Measurements from ENCODE around the gene CLRN1.

DNA sequence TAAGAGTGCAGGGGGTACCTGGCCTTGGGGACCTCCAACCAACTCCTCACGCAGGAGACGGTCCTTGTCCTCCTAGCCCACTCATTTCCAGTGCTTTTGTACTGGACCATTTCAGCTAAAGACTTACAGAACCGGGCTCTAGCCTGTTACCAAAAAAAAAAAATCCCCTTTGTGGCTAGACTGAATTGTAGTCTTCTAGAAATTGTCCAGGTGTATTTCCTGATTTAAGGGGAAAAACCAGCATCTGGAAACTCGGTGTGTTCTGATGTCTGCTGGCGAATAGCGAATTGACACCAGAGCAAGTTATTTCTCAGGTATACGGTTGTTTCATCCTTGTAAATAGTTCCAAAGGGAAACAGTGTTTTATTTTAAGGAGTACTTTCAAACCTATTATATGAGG is 46.2 kb downstream of the CLRN1 start:
- TF ChIP-seq, protein P1, sequence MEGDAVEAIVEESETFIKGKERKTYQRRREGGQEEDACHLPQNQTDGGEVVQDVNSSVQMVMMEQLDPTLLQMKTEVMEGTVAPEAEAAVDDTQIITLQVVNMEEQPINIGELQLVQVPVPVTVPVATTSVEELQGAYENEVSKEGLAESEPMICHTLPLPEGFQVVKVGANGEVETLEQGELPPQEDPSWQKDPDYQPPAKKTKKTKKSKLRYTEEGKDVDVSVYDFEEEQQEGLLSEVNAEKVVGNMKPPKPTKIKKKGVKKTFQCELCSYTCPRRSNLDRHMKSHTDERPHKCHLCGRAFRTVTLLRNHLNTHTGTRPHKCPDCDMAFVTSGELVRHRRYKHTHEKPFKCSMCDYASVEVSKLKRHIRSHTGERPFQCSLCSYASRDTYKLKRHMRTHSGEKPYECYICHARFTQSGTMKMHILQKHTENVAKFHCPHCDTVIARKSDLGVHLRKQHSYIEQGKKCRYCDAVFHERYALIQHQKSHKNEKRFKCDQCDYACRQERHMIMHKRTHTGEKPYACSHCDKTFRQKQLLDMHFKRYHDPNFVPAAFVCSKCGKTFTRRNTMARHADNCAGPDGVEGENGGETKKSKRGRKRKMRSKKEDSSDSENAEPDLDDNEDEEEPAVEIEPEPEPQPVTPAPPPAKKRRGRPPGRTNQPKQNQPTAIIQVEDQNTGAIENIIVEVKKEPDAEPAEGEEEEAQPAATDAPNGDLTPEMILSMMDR (conservative IDR thresholded peaks at IDR 0.05): no peak
- no peak for TF ChIP-seq EZH2 (IDR thresholded peaks at IDR 0.05; ENCODE audit: low read depth)

Measured in PC-9 (cell line).